Neural cell (in vitro differentiated cells): ENCODE results near the gene CNIH1. TPM values are rescaled to one million over a fixed set of nuclear protein-coding genes. Genes with fewer than 3 reads are reported as not detected.
"Not testable (repeated sequence)": the region's sequence is repeated elsewhere in the genome, so short reads cannot be mapped to it uniquely, and the experiment has no call there.

ENCODE experiments used
- H2AFZ ChIP-seq: fragments of 200-600, 300-800 bp; sonication (generic), shearing (Covaris generic); 2 replicates; pipeline ENCODE4 v1.6.0; 2014; ENCODE audit warnings: low read depth, mild to moderate bottlenecking, antibody characterized with exemption, low read length, moderate library complexity
- H3F3A ChIP-seq: fragments of 200-600 bp; shearing (Covaris generic); 2 replicates; pipeline ENCODE4 v1.6.1; 2016; ENCODE audit warnings: mild to moderate bottlenecking, moderate library complexity, mixed read lengths, antibody characterized with exemption, low read length; ENCODE audit not compliant: insufficient read depth, poor library complexity, severe bottlenecking
- H3K27ac ChIP-seq: fragments of 200-600, 300-800 bp; sonication (generic), shearing (Covaris generic); 2 replicates; pipeline ENCODE4 v1.5.1; 2014; ENCODE audit warnings: mild to moderate bottlenecking, low read length, moderate library complexity
- H3K27me3 ChIP-seq: fragments of 300-800, 200-600 bp; sonication (generic), shearing (Covaris generic); 2 replicates; pipeline ENCODE4 v1.6.0; 2014; ENCODE audit warnings: mild to moderate bottlenecking, low read depth, low read length, moderate library complexity; ENCODE audit not compliant: insufficient read depth
- H3K36me3 ChIP-seq: fragments of 300-800, 200-600 bp; sonication (generic), shearing (Covaris generic); 2 replicates; pipeline ENCODE4 v1.5.1; 2014; ENCODE audit warnings: mild to moderate bottlenecking, antibody characterized with exemption, low read length, moderate library complexity; ENCODE audit not compliant: insufficient read depth
- H3K4me2 ChIP-seq: fragments of 300-800, 200-600 bp; sonication (generic), shearing (Covaris generic); 2 replicates; pipeline ENCODE4 v1.6.0; 2014; ENCODE audit warnings: mild to moderate bottlenecking, low read length
- H3K4me3 ChIP-seq: fragments of 300-800, 200-600 bp; sonication (generic), shearing (Covaris generic); 2 replicates; pipeline ENCODE4 v1.5.1; 2014; ENCODE audit warnings: mild to moderate bottlenecking, low read length, moderate library complexity
- H3K79me2 ChIP-seq: fragments of 200-600 bp; shearing (Covaris generic); replicated peaks from 2 replicates; pipeline ENCODE4 v1.6.0; 2014; ENCODE audit warnings: mild to moderate bottlenecking, low read length, moderate library complexity; ENCODE audit not compliant: insufficient read depth
- H3K9ac ChIP-seq: fragments of 300-800, 200-600 bp; sonication (generic), shearing (Covaris generic); 2 replicates; pipeline ENCODE4 v1.6.1; 2016; ENCODE audit warnings: mild to moderate bottlenecking, low read length, mixed read lengths
- H3K9me2 ChIP-seq: fragments of 200-600 bp; shearing (Covaris generic); 2 replicates; pipeline ENCODE4 v1.6.1; 2016; ENCODE audit warnings: mild to moderate bottlenecking, low read length, mixed read lengths; ENCODE audit not compliant: insufficient read depth
- H3K9me3 ChIP-seq: fragments of 200-600, 300-800 bp; sonication (generic), shearing (Covaris generic); 2 replicates; pipeline ENCODE4 v1.6.1; 2016; ENCODE audit warnings: mild to moderate bottlenecking, mixed run types, low read length, moderate library complexity, mixed read lengths
- H4K20me1 ChIP-seq: fragments of 200-600 bp; shearing (Covaris generic); 2 replicates; pipeline ENCODE4 v1.6.1; 2016; ENCODE audit warnings: mild to moderate bottlenecking, mixed run types; ENCODE audit not compliant: insufficient read depth
- EP300 ChIP-seq: fragments of 450-650 bp; conservative IDR thresholded peaks from 2 replicates; pipeline ENCODE4 v1.6.1; 2014; ENCODE audit warnings: antibody characterized with exemption, mild to moderate bottlenecking, moderate library complexity; ENCODE audit not compliant: poor library complexity, severe bottlenecking
- EZH2 ChIP-seq: fragments of 200-600, 300-800 bp; shearing (Covaris generic), sonication (generic); IDR thresholded peaks from 2 replicates; pipeline ENCODE4 v1.6.1; 2014; ENCODE audit warnings: antibody characterized with exemption, low read length, borderline replicate concordance, mild to moderate bottlenecking; ENCODE audit not compliant: insufficient read depth, poor library complexity, severe bottlenecking
- MXI1 ChIP-seq: fragments of 450-650 bp; conservative IDR thresholded peaks from 2 replicates; pipeline ENCODE4 v1.6.1; 2014; ENCODE audit warnings: antibody characterized with exemption, mild to moderate bottlenecking; ENCODE audit not compliant: poor library complexity, severe bottlenecking
- POLR2AphosphoS5 ChIP-seq: IDR thresholded peaks from 2 replicates; pipeline ENCODE4 v1.6.1; 2012
- RAD21 ChIP-seq: fragments of 450-650 bp; conservative IDR thresholded peaks from 2 replicates; pipeline ENCODE4 v1.6.1; 2014; ENCODE audit warnings: antibody characterized with exemption, mild to moderate bottlenecking, moderate library complexity
- SMC3 ChIP-seq: fragments of 450-650 bp; conservative IDR thresholded peaks from 2 replicates; pipeline ENCODE4 v1.6.1; 2014; ENCODE audit warnings: antibody characterized with exemption, mild to moderate bottlenecking, moderate library complexity; ENCODE audit not compliant: poor library complexity
- TAF1 ChIP-seq: IDR thresholded peaks from 2 replicates; pipeline ENCODE4 v1.6.1; 2012; ENCODE audit warnings: low read depth
- polyA plus RNA-seq: library from polyadenylated mRNA; depleted of rRNA; stranded (reverse); fragments of >200 nt; gene quantifications from 2 replicates; pipeline ENCODE4 v1.2.3, GENCODE V29; 2014
- TF ChIP-seq, protein P1 (sequence below): IDR thresholded peaks from 2 replicates; pipeline ENCODE4 v1.6.1; 2012; ENCODE audit warnings: borderline replicate concordance
- TF ChIP-seq, protein P2 (sequence below): fragments of 450-650 bp; IDR thresholded peaks from 2 replicates; pipeline ENCODE4 v1.5.1; 2014; ENCODE audit warnings: antibody characterized with exemption, mild to moderate bottlenecking, moderate library complexity; ENCODE audit not compliant: poor library complexity, severe bottlenecking

Gene CNIH1
- polyA plus RNA-seq, 1 donor from 2014 or later = 125 TPM

DNA sequence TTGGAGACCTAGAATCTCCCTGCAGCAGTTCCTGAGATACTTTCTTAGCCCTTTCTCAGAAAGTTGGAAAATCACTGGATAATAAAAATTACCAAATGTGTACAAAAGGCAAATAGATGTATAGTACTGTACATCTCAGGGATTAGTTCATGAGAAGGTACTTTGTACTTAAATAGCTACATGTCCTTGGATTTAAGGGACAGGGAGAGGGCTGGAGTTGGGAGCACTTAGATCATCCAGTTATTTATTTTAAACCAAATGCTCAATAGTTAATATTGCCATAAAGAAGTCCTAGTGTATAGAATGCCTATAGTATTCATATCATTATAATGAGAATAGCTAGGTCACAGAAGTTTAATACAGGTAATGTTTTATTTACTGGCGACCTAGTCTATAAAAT lies 31.0 kb downstream of the CNIH1 start:
- Histone ChIP-seq H3K27me3 (no peaks in the 10 kb centered on the region), H3K9me3 (no peaks in the 10 kb centered on the region)
- no peak for TF ChIP-seq SMC3
- no peak for TF ChIP-seq EP300
- TF ChIP-seq, protein P1, sequence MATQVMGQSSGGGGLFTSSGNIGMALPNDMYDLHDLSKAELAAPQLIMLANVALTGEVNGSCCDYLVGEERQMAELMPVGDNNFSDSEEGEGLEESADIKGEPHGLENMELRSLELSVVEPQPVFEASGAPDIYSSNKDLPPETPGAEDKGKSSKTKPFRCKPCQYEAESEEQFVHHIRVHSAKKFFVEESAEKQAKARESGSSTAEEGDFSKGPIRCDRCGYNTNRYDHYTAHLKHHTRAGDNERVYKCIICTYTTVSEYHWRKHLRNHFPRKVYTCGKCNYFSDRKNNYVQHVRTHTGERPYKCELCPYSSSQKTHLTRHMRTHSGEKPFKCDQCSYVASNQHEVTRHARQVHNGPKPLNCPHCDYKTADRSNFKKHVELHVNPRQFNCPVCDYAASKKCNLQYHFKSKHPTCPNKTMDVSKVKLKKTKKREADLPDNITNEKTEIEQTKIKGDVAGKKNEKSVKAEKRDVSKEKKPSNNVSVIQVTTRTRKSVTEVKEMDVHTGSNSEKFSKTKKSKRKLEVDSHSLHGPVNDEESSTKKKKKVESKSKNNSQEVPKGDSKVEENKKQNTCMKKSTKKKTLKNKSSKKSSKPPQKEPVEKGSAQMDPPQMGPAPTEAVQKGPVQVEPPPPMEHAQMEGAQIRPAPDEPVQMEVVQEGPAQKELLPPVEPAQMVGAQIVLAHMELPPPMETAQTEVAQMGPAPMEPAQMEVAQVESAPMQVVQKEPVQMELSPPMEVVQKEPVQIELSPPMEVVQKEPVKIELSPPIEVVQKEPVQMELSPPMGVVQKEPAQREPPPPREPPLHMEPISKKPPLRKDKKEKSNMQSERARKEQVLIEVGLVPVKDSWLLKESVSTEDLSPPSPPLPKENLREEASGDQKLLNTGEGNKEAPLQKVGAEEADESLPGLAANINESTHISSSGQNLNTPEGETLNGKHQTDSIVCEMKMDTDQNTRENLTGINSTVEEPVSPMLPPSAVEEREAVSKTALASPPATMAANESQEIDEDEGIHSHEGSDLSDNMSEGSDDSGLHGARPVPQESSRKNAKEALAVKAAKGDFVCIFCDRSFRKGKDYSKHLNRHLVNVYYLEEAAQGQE = no peak
- no peak for TF ChIP-seq POLR2AphosphoS5
- TF ChIP-seq RAD21 = no peak
- no peak for TF ChIP-seq MXI1
- TF ChIP-seq, protein P2, sequence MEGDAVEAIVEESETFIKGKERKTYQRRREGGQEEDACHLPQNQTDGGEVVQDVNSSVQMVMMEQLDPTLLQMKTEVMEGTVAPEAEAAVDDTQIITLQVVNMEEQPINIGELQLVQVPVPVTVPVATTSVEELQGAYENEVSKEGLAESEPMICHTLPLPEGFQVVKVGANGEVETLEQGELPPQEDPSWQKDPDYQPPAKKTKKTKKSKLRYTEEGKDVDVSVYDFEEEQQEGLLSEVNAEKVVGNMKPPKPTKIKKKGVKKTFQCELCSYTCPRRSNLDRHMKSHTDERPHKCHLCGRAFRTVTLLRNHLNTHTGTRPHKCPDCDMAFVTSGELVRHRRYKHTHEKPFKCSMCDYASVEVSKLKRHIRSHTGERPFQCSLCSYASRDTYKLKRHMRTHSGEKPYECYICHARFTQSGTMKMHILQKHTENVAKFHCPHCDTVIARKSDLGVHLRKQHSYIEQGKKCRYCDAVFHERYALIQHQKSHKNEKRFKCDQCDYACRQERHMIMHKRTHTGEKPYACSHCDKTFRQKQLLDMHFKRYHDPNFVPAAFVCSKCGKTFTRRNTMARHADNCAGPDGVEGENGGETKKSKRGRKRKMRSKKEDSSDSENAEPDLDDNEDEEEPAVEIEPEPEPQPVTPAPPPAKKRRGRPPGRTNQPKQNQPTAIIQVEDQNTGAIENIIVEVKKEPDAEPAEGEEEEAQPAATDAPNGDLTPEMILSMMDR = no peak
- no peak for TF ChIP-seq TAF1
- TF ChIP-seq EZH2 = no peak

DNA sequence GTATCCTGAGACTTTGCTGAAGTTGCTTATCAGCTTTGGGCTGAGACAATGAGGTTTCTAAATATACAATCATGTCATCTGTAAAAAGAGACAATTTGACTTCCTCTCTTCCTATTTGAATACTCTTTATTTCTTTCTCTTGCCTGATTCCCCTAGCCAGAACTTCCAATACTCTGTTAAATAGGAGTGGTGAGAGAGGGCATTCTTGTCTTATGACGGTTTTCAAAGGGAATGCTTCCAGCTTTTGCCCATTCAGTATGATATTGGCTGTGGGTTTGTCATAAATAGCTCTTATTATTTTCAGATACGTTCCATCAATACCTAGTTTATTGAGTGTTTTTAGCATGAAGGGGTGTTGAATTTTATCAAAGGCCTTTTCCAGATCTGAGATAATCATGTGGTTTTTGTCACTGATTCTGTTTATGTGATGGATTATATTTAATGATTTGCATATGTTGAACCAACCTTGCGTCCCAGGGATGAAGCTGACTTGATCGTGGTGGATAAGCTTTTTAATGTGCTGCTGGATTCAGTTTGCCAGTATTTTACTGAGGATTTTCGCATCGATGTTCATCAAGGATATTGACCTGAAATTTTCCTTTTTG lies 37.7 kb downstream of the CNIH1 start:
- H3K9me2 ChIP-seq, H3K27me3 ChIP-seq, H3K4me2 ChIP-seq, H3K9ac ChIP-seq, H3K9me3 ChIP-seq, H3K79me2 ChIP-seq, H3F3A ChIP-seq, H3K36me3 ChIP-seq, H3K4me3 ChIP-seq, H2AFZ ChIP-seq, H3K27ac ChIP-seq, H4K20me1 ChIP-seq: not testable (repeated sequence)

More for the DNA sequence above, 31.0 kb downstream of the CNIH1 start:
- no peak overlapping the region for H3K4me3 ChIP-seq
- H3K36me3 ChIP-seq = no peaks in the 10 kb centered on the region
- no peaks in the 10 kb centered on the region for H3F3A ChIP-seq
- no peak overlapping the region for H3K4me2 ChIP-seq
- no peak overlapping the region for H3K9ac ChIP-seq
- no peak overlapping the region for H3K27ac ChIP-seq
- H3K9me2 ChIP-seq = no peaks in the 10 kb centered on the region
- no peaks in the 10 kb centered on the region for H4K20me1 ChIP-seq
- no peaks in the 10 kb centered on the region for H3K79me2 ChIP-seq
- no peak overlapping the region for H2AFZ ChIP-seq

DNA sequence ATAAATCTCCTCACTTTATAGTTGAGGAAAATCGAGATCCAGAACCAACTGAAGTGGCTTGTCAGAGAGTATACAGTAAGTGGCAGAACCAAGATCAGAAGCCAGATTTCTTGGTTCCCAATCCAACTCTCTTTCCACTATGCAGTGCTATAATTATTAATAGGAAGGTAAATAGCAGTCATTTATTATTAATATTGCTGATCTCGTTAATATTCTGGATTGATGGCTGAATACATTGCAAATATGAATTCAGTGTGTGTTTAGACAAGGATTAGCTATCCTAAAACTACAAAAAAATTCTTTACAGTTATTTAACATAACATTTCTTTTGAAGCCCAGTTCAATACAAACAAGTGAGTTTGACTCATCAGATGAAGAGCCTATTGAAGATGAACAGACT lies 41.6 kb downstream of the CNIH1 start:
- no peaks in the 10 kb centered on the region for H4K20me1 ChIP-seq
- H3K4me3 ChIP-seq = no peak overlapping the region
- no peak overlapping the region for H2AFZ ChIP-seq
- H3K4me2 ChIP-seq = no peak overlapping the region
- no peaks in the 10 kb centered on the region for H3K9me3 ChIP-seq
- H3K36me3 ChIP-seq = no peaks in the 10 kb centered on the region
- no peaks in the 10 kb centered on the region for H3K79me2 ChIP-seq
- H3K9me2 ChIP-seq = no peaks in the 10 kb centered on the region
- H3F3A ChIP-seq = no peaks in the 10 kb centered on the region
- TF ChIP-seq, protein P2 = no peak
- TF ChIP-seq TAF1 (no peak), POLR2AphosphoS5 (no peak), SMC3 (no peak), EZH2 (no peak), MXI1 (no peak), RAD21 (no peak), EP300 (no peak)
- TF ChIP-seq, protein P1 = no peak
- H3K27ac ChIP-seq = no peak overlapping the region
- no peaks in the 10 kb centered on the region for H3K27me3 ChIP-seq
- H3K9ac ChIP-seq = no peak overlapping the region
